Measurements from ENCODE around the gene DTHD1.

DTHD1 gene

DNA sequence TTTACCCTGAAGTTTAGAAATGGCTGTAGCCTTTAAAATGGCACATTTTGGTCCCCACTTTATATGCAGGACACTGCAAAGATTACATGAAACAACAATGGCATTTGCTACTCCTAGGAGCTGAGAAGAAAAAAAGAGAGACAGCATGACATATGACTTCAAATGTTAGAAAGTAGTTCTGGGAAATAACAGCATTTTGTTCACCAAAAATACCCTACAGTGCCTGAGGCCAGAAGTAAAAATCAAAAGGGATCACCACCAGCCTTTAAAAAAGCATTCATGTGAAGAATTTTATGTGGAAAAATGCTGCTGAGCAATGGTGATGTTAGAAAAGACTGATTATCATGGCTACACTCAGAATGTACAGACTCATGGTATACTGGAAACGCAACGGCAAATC, 110.0 kb downstream of the DTHD1 start:
- intact Hi-C loops (cut with DNase I), result no loop called here

DNA sequence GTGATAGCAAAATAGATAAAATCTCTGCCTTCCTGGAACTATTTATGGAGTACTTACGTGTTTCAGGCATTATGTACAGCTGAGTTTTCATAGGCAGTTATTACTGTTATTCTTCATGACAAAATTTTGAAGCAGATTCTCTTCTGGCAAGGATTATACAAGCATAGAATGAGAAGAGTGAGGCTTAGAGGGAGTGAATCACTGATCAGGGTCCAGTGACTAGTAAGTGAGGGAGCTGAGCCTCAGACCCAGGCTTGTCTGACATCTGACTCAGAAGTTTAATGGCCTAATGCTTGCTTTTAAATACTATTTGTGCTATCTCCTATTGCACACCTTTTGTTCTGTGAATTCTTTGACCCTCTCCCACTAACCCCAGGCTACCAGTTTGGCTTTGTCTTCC, 110.6 kb downstream of the DTHD1 start:
- DNase-seq, result no peak
- intact Hi-C loops (cut with DNase I), result no loop called here

More for the DNA sequence above, 110.0 kb downstream of the DTHD1 start:
- DNase-seq, result no peak

GRCh38 chr4:36392916-36393315, 111.5 kb downstream of the DTHD1 start:
- intact Hi-C loops (cut with DNase I), result no loop called here
- DNase-seq, result no peak
